Effector CD8-positive, alpha-beta T cell (primary cell): ENCODE data around the gene SPOCD1.
A peak's percentile ranks its signal among the peaks of the same experiment; 100 is the strongest.

Experiments
- DNase-seq: peaks from one replicate; lab custom pipeline; 2025; lab: John Stamatoyannopoulos, UW

Gene SPOCD1

GRCh38 chr1:31771891-31772668, 43.7 kb downstream of the SPOCD1 start:
- DNase-seq, result no peak

- no peak for DNase-seq
These were observed 46.0 kb downstream of the SPOCD1 start for GRCh38 chr1:31769720-31770390.

GRCh38 chr1:31768939-31769704, 46.7 kb downstream of the SPOCD1 start:
- no peak for DNase-seq

GRCh38 chr1:31768407-31768907, 47.4 kb downstream of the SPOCD1 start:
- no peak for DNase-seq

GRCh38 chr1:31767225-31767624, 48.6 kb downstream of the SPOCD1 start:
- no peak for DNase-seq

DNA sequence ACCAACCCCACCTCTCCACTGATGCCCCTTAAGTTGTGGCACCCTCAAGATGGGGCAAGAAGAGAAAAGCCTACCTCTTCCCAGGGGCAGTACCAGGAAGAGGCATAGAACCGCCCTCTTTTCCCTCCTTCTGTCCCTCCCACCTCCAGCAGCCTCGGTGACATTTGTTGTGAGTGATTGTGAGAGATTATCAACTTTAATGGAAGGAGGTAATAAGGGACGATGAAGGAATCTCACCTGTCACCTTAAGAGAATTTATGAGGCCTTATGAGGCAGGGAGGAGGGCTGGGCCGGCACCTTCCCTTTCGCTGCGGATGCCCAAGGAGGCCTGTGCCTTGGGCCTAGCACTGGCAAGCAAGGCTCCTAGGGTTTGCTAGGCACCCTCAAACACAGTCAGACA, 50.3 kb downstream of the SPOCD1 start:
- DNase-seq, result no peak

DNA sequence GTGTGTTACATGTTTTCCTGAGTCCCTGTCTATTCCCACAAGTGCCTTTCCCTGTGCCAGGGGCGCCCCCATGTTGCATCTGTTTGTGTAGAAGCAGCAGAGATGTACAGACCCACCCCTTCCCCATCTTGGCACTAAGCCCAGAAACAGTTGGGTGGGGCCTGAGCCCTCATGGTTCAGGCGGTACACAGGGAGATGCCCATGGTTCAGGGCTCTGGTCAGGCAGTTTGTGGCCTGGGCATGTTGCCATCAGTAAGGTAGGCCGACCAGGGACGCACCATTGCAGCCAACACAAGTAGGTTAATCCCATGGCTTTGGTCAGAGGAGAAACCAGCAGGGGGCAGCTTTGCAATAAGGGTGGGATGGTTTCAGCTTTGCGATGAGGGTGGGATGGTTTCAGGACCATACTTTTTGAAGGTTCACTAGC, 50.8 kb downstream of the SPOCD1 start:
- no peak for DNase-seq

GRCh38 chr1:31764312-31765040, 51.3 kb downstream of the SPOCD1 start, which contains the start of gene ADGRB2:
Gene ADGRB2, minus strand, starts transcription at chr1:31764340. Its CDS starts 7,119 bp downstream, at chr1:31757221.
- DNase-seq, result peak; percentile 26

- no peak for DNase-seq
These were observed 52.0 kb downstream of the SPOCD1 start for GRCh38 chr1:31763671-31764311.

- DNase-seq, result peak; percentile 52
These were observed 52.8 kb downstream of the SPOCD1 start for GRCh38 chr1:31762726-31763670.

- no peak for DNase-seq
These were observed 53.5 kb downstream of the SPOCD1 start for GRCh38 chr1:31762323-31762722.

GRCh38 chr1:31761883-31762282, 53.9 kb downstream of the SPOCD1 start:
- DNase-seq, result no peak

GRCh38 chr1:31760471-31761470, 55.1 kb downstream of the SPOCD1 start:
- DNase-seq, result peak; percentile 48

DNA sequence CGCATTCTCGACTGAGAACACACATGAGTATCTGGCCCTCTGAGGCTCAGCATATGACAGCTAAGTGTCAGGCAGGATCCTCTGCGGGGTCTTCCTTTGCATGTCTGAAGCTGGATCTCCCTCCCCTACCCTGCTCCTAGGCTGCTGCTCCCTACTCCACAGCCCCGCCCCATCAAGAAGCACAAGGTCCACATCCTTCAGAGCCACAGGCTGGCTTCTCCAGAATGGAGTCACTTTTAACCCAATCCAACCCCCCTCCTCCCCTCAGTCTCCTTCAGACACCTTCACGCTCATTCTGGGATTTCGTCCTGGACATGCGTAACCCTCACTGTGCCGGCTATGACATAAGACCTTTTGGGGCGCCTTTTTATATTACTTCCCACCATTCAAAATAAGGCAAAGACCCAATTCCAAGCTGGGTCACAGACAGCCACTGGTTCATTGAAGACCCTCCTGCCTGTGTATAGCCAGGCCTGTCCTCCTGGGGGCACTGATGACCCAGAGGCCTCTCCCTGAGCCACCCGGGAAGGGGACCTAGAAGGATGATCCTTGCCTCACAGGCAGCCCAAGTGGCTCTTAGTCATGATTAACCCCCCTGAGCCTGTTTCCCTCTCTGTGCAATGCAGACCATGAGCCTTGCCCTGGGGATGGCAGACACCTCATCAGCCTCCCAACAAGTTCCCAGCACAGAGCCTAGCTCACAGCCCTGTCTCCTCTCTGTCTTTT, 56.4 kb downstream of the SPOCD1 start:
- no peak for DNase-seq

DNA sequence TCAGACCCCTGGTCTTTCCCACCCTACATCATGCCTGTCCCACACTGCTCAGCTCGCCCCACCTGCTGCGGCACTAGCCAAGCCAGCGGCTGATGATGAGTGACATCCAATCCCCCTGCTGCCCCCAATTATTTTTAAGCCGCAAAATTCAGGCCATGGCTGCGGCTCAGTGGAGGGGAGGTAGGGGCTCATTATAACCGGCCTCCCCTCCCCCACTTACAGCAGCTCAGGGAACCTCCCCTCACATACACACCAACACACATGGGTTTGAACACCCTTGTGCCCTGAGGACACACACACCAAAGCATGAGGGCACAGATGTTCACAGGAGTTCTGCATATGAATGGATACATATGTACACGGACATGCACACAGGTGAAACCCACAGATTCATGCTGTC, 57.0 kb downstream of the SPOCD1 start:
- no peak for DNase-seq

DNA sequence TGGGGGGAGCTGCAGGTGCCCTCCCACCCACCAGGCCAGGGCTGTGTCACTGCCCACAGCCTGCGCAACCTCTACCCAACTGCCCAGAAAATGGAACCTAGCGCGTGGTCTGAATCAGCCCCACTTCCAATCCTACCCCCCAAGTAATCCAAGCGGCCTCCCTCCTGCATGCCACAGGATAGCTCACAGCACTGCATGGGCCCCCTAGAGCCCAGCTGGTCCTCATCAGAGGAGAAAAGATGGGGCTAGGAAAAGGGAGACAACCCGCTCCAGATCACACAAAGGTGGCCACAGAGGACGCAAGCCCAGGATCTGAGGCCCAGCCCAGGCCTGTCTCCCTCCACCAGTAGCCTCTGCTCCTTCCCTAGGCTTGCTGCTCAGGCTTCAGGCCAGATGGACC, 57.8 kb downstream of the SPOCD1 start:
- no peak for DNase-seq

- no peak for DNase-seq
These were observed 58.6 kb downstream of the SPOCD1 start for GRCh38 chr1:31757204-31757679.

DNA sequence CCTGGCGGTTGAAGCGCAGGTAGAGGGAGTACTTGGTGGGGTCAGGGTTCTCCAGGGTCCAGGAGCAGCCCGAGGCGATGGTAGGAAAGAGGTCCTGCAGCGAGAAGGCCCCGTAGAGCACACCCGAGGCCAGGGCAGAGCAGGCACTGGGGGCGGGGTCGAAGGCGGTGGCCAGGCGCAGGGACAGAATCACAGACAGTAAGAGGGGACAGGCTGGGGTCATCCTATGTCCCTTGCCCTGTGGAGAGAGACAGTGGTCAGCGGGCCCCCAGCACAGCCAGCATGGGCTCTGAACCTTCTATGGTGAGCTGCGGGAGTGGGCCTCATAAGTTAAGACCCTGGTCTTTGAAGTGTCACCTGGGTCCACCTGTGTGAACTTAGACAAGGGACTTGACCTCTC, 59.2 kb downstream of the SPOCD1 start:
- DNase-seq, result no peak
